DND-41 (cell line): Measurements from ENCODE around the gene THSD4.

Source experiments
- ATAC-seq: fragments of 200-7000 bp; cut with Tn5 transposase; 3 replicates; pipeline ENCODE4 v1.9.1; 2021; ENCODE audit warnings: low read depth; ENCODE audit not compliant: insufficient read depth
- DNase-seq: peaks from one replicate; pipeline ENCODE4 v3.0.0-alpha.2; 2020
- H2AFZ ChIP-seq: 2 replicates; pipeline ENCODE4 v1.6.0; 2012; ENCODE audit warnings: low read depth, low read length
- H3K27ac ChIP-seq: 2 replicates; pipeline ENCODE4 v1.5.1; 2012; ENCODE audit warnings: low read length, inconsistent platforms
- H3K27me3 ChIP-seq: fragments of 200-600 bp; sonication (generic); 2 replicates; pipeline ENCODE4 v1.6.0; 2012; ENCODE audit warnings: low read length, mild to moderate bottlenecking, inconsistent platforms; ENCODE audit not compliant: insufficient read depth, poor library complexity
- H3K36me3 ChIP-seq: 2 replicates; pipeline ENCODE4 v1.5.1; 2012; ENCODE audit warnings: low read length, inconsistent platforms; ENCODE audit not compliant: insufficient read depth
- H3K4me1 ChIP-seq: 2 replicates; pipeline ENCODE4 v1.5.1; 2012; ENCODE audit warnings: mild to moderate bottlenecking, low read length; ENCODE audit not compliant: insufficient read depth
- H3K4me2 ChIP-seq: 2 replicates; pipeline ENCODE4 v1.6.0; 2012; ENCODE audit warnings: mild to moderate bottlenecking, moderate library complexity, low read length, inconsistent platforms; ENCODE audit not compliant: insufficient read depth
- H3K4me3 ChIP-seq, 2 experiments: fragments of 200-600 bp in 1 of 2; shearing (Covaris generic) in 1 of 2; 2 replicates each; pipeline ENCODE4 v1.5.1; 2012 to 2016; ENCODE audit warnings: inconsistent platforms in 2 of 2, low read length in 2 of 2, mild to moderate bottlenecking in 2 of 2, low read depth in 1 of 2, moderate library complexity in 1 of 2
- H3K79me2 ChIP-seq: 2 replicates; pipeline ENCODE4 v1.6.0; 2012; ENCODE audit warnings: low read length, inconsistent platforms; ENCODE audit not compliant: insufficient read depth
- H3K9ac ChIP-seq: 2 replicates; pipeline ENCODE4 v1.6.0; 2012; ENCODE audit warnings: low read depth, mild to moderate bottlenecking, inconsistent platforms, low read length, moderate library complexity
- H3K9me3 ChIP-seq: 2 replicates; pipeline ENCODE4 v1.5.1; 2012; ENCODE audit warnings: low read length, moderate library complexity, mild to moderate bottlenecking, inconsistent platforms; ENCODE audit not compliant: insufficient read depth, severe bottlenecking
- H4K20me1 ChIP-seq: 2 replicates; pipeline ENCODE4 v1.6.0; 2012; ENCODE audit warnings: low read length; ENCODE audit not compliant: insufficient read depth
- EZH2 ChIP-seq: IDR thresholded peaks from 3 replicates; pipeline ENCODE4 v1.6.1; 2012; ENCODE audit warnings: borderline replicate concordance, low read depth, mild to moderate bottlenecking, moderate library complexity, low read length, inconsistent platforms; ENCODE audit not compliant: severe bottlenecking
- TF ChIP-seq, protein P1 (sequence below): IDR thresholded peaks from 2 replicates; pipeline ENCODE4 v1.5.1; 2012; ENCODE audit warnings: borderline replicate concordance, low read length, moderate library complexity, mild to moderate bottlenecking; ENCODE audit not compliant: poor library complexity, severe bottlenecking; ENCODE audit errors: extremely low read depth

THSD4 gene

DNA sequence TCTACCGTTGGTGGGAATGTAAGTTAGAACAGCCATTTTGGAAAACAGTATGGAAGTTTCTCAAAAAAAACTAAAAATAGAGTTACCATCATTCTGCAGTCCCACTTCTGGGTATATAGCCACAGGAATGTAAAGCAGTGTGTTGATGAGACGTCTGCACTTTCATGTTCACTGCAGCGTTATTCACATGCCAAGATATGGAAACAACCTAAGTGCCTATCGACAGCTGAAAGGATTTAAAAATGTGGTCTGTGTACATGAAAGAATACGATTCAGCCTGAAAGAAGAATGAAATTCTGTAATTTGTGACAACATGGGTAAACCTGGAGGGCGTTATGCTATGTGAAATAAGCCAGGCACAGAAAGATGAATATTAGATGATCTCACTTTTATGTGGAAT, 157.7 kb downstream of the THSD4 start:
- Histone ChIP-seq H3K36me3 (no peaks in the 10 kb centered on the region), H3K4me2 (no peak overlapping the region), H2AFZ (no peak overlapping the region), H3K79me2 (no peaks in the 10 kb centered on the region), H3K27me3 (no peaks in the 10 kb centered on the region), H3K4me3 (no peak overlapping the region), H3K4me1 (no peaks in the 10 kb centered on the region), H3K9ac (no peak overlapping the region), H3K27ac (no peak overlapping the region), H3K9me3 (no peaks in the 10 kb centered on the region), H4K20me1 (no peaks in the 10 kb centered on the region)
- ATAC-seq (no peak), DNase-seq (no peak)
- no peak for TF ChIP-seq EZH2
- TF ChIP-seq, protein P1, sequence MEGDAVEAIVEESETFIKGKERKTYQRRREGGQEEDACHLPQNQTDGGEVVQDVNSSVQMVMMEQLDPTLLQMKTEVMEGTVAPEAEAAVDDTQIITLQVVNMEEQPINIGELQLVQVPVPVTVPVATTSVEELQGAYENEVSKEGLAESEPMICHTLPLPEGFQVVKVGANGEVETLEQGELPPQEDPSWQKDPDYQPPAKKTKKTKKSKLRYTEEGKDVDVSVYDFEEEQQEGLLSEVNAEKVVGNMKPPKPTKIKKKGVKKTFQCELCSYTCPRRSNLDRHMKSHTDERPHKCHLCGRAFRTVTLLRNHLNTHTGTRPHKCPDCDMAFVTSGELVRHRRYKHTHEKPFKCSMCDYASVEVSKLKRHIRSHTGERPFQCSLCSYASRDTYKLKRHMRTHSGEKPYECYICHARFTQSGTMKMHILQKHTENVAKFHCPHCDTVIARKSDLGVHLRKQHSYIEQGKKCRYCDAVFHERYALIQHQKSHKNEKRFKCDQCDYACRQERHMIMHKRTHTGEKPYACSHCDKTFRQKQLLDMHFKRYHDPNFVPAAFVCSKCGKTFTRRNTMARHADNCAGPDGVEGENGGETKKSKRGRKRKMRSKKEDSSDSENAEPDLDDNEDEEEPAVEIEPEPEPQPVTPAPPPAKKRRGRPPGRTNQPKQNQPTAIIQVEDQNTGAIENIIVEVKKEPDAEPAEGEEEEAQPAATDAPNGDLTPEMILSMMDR: no peak

DNA sequence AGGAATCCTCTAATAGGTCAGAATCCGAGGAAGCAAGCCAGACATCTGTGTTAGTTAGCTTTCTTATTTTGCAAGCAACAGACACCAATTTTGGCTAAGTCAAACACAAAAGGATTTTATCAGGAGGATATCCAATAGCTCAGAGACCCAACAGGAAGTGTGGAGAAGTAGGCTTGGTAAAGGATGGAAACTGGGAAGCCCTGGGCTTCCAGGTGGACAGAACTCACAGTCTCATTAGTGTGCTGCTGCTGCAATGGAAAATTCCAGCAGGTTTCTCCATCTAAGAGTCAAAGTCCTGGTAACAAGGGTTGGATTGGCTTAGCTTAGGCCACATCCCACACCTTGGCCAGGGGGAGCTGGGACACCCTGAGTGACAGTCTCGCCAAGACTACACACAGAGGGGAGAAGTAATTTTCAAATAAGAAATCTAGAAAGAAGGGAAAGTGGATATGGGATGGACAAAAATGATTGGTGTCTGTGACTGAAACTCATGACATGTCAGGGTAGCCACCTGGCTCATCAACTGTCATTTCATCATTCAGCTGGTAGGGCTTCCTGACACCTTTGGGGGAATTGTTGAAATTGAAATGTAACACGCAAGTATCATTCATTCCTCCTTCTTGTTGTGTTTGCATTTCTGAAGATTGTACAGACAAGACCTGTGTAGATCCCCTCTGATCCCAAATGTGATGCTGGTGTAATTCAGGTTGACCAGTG, 158.6 kb downstream of the THSD4 start:
- Histone ChIP-seq H3K4me3 (no peak overlapping the region), H3K9ac (no peak overlapping the region), H3K36me3 (no peaks in the 10 kb centered on the region), H3K27ac (no peak overlapping the region), H3K79me2 (no peaks in the 10 kb centered on the region), H3K9me3 (no peaks in the 10 kb centered on the region), H3K4me1 (no peaks in the 10 kb centered on the region), H2AFZ (no peak overlapping the region), H4K20me1 (no peaks in the 10 kb centered on the region), H3K27me3 (no peaks in the 10 kb centered on the region), H3K4me2 (no peak overlapping the region)
- TF ChIP-seq EZH2: no peak
- TF ChIP-seq, protein P1: no peak
- DNase-seq (no peak), ATAC-seq (no peak)

DNA sequence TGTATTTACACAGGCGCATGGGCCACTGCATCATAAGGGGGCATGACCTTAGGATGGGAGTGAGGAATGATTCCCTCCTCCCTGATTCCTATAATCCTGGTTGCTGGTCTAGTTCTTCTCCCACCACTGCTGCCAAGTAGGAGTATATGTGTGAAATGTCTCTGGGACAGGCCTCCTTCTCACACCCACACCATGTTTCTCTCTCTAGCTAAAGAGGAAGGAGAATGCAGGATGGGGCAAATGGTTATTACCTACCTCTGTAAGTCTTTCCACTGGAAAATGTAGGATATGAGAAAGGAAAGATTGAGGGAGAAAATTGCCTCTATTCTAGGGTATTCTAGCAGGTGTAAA, 159.2 kb downstream of the THSD4 start:
- Histone ChIP-seq H3K4me2 (no peak overlapping the region), H3K79me2 (no peaks in the 10 kb centered on the region), H4K20me1 (no peaks in the 10 kb centered on the region), H3K4me3 (no peak overlapping the region), H3K9me3 (no peaks in the 10 kb centered on the region), H3K4me1 (no peaks in the 10 kb centered on the region), H3K9ac (no peak overlapping the region), H3K27me3 (peaks cover 3% of the 10 kb centered on the region), H3K36me3 (no peaks in the 10 kb centered on the region), H3K27ac (no peak overlapping the region), H2AFZ (no peak overlapping the region)
- TF ChIP-seq, protein P1: no peak
- TF ChIP-seq EZH2: no peak
- DNase-seq (no peak), ATAC-seq (no peak)

- Histone ChIP-seq H3K27ac (no peak overlapping the region), H3K79me2 (no peaks in the 10 kb centered on the region), H3K36me3 (no peaks in the 10 kb centered on the region), H4K20me1 (no peaks in the 10 kb centered on the region), H3K4me2 (no peak overlapping the region), H3K27me3 (peaks cover 7% of the 10 kb centered on the region), H3K4me1 (no peaks in the 10 kb centered on the region), H2AFZ (no peak overlapping the region), H3K9me3 (no peaks in the 10 kb centered on the region), H3K9ac (no peak overlapping the region), H3K4me3 (no peak overlapping the region)
- DNase-seq: no peak
- TF ChIP-seq EZH2: no peak
- TF ChIP-seq, protein P1: no peak
- ATAC-seq: no peak
Observed at GRCh38 chr15:71275098-71275497, 159.8 kb downstream of the THSD4 start.
